Pancreas (tissue), 10 donors: ENCODE measurements around the gene REN. TPM values are rescaled to one million over a fixed set of nuclear protein-coding genes. Genes with fewer than 3 reads are reported as not detected.

ENCODE experiments used
- ATAC-seq, 4 donors: fragments of 200-7000 bp; cut with Tn5 transposase; one replicate each; pipeline versions ENCODE4 v1.8.0 to v1.9.1; 2020; ENCODE audit warnings: mild to moderate bottlenecking in 4 of 4, moderate library complexity in 4 of 4
- DNase-seq, 6 donors: peaks; one replicate each; pipeline ENCODE4 v3.0.0-alpha.2; 2020
- FAIRE-seq: peaks from 2 replicates; lab custom pipeline; 2012; peaks lifted over from hg19 to GRCh38; lab: Jason Lieb, UNC
- H3K27ac ChIP-seq, 4 donors: fragments of 200-600 bp; sonication (generic); 1 replicate in 3 of 4; 2 replicates in 1 of 4; pipeline versions ENCODE4 v1.5.0 to v1.8.0; 2020
- H3K27me3 ChIP-seq, 4 donors: fragments of 200-600 bp; one replicate each; pipeline ENCODE4 v1.8.0; 2021
- H3K36me3 ChIP-seq, 3 donors: fragments of 200-600 bp; sonication (generic) in 1 of 3; one replicate each; pipeline versions ENCODE4 v1.5.0 to v1.8.0; 2020 to 2021
- H3K4me1 ChIP-seq, 3 donors: fragments of 200-600 bp; one replicate each; pipeline ENCODE4 v1.8.0; 2021
- H3K4me3 ChIP-seq, 4 donors: fragments of 200-600 bp; sonication (generic) in 2 of 4; one replicate each; pipeline versions ENCODE4 v1.5.0 to v1.8.0; 2020 to 2021
- H3K9me3 ChIP-seq, 4 donors: fragments of 200-600 bp; one replicate each; pipeline ENCODE4 v1.8.0; 2021
- CTCF ChIP-seq, 4 donors: fragments of 200-600 bp; sonication (generic) in 3 of 4; IDR thresholded peaks; one replicate each; pipeline versions ENCODE4 v1.5.0 to v1.8.0; 2021; ENCODE audit warnings: antibody characterized with exemption in 4 of 4
- WGBS, 2 donors: extraction: QIAGEN DNeasy Blood & Tissue Kit; methylation state at CpG; one replicate each; pipeline ENCODE4 v1.1.7; 2013; 5-methylcytosine and 5-hydroxymethylcytosine counted together
- intact Hi-C, 3 donors: fragments of 100-400 bp; cut with DNase I; formaldehyde crosslinking; loops; one replicate each; pipeline versions ENCODE4 v1.11.1 to v1.14.2; 2022
- polyA plus RNA-seq, 2 donors: library from polyadenylated mRNA; stranded (reverse); fragments of 200-250 nt; gene quantifications; one replicate each; pipeline ENCODE4 v1.2.3, GENCODE V29; 2013
- total RNA-seq, 6 donors: library from RNA; stranded (reverse); fragmentation: NEBNext Ultra II Directional in 4 of 6; extraction: Animal tissue kit (Norgen Biotek cat#: 25700) in 4 of 6; gene quantifications; one replicate each; pipeline versions ENCODE4 v1.2.1 to v1.2.4, GENCODE V29; 2021 to 2023
- donor health status: healthy with polysubstance abuse.
- donor health status: DM: no; HTN: no; CAD: no; lungs with moderate emphysema.
- donor health status: DM: no; HTN: no; CAD: no.
- donor health status: control.
- donor health status: control.
- donor health status: Bipolar disorder and iron deficiency.
- donor health status: DM: yes; HTN: yes; CAD: no.
- donor health status: DM: no; HTN: no; CAD: no.
- donor health status: DM: no; HTN: no; CAD: no.
- donor health status: DM: yes; HTN: yes; CAD: no.

REN gene
- total and polyA plus RNA-seq, 8 donors, result 0.28 TPM; not detected in 7

DNA sequence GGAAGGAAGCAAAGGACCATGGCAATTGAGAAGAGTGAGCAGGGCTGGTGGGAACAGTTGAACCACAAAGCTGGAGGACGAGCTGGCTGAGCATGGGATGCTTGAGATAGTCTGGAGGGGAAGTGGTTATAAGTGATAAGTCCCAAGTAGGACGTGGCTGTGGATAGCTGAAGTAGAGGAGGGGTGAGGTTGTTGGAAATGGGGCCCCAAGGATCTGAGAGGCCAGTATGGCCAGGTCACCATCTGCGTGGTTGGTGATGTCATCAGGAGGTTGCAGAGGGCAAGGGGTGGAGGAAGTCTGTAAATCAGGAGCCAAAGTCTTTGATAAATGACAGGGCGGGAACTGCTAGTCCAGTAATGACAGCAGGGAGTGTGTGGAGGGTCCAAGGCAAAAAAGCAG, 11.0 kb upstream of the REN start:
- ATAC-seq, result no peak

GRCh38 chr1:204176049-204176448, 9.9 kb upstream of the REN start:
- Histone ChIP-seq H3K27ac (no peak overlapping the region), H3K36me3 (no peaks in the 10 kb centered on the region), H3K4me3 (no peak overlapping the region), H3K9me3 (no peaks in the 10 kb centered on the region), H3K27me3 (no peaks in the 10 kb centered on the region), H3K4me1 (peaks cover 0 to 8% (median 0%) of the 10 kb centered on the region in 3 donors)
- ATAC-seq (no peak), FAIRE-seq (no peak), DNase-seq (no peak)
- 78 to 84% methylated on average over 5 of the region's 5 CpGs for WGBS, 2 donors
- no peak for TF ChIP-seq CTCF (IDR thresholded peaks at IDR 0.05)
- intact Hi-C loops, result no loop called here

More for the DNA sequence above, 11.0 kb upstream of the REN start:
- peaks cover 0 to 2% (median 0%) of the 10 kb centered on the region in 3 donors for H3K4me1 ChIP-seq
- DNase-seq (no peak), FAIRE-seq (no peak)
- H3K36me3 ChIP-seq, result no peaks in the 10 kb centered on the region
- WGBS, 2 donors, result 51 to 55% methylated on average over 4 of the region's 4 CpGs
- no peak for TF ChIP-seq CTCF (IDR thresholded peaks at IDR 0.05)
- H3K4me3 ChIP-seq, result no peak overlapping the region
- no peaks in the 10 kb centered on the region for H3K9me3 ChIP-seq
- H3K27ac ChIP-seq, result no peak overlapping the region
- H3K27me3 ChIP-seq, result no peaks in the 10 kb centered on the region
- intact Hi-C loops, result no loop called here

- 51 to 64% methylated on average over 3 of the region's 3 CpGs for WGBS, 2 donors
- Histone ChIP-seq H3K27me3 (no peaks in the 10 kb centered on the region), H3K4me1 (peaks cover 0 to 8% (median 0%) of the 10 kb centered on the region in 3 donors), H3K36me3 (no peaks in the 10 kb centered on the region), H3K4me3 (no peak overlapping the region), H3K9me3 (no peaks in the 10 kb centered on the region), H3K27ac (no peak overlapping the region)
- DNase-seq (no peak), ATAC-seq (no peak), FAIRE-seq (no peak)
- intact Hi-C loops, result no loop called here
- TF ChIP-seq CTCF (IDR thresholded peaks at IDR 0.05), result no peak
These were observed 8.8 kb upstream of the REN start for GRCh38 chr1:204174958-204175357.

DNA sequence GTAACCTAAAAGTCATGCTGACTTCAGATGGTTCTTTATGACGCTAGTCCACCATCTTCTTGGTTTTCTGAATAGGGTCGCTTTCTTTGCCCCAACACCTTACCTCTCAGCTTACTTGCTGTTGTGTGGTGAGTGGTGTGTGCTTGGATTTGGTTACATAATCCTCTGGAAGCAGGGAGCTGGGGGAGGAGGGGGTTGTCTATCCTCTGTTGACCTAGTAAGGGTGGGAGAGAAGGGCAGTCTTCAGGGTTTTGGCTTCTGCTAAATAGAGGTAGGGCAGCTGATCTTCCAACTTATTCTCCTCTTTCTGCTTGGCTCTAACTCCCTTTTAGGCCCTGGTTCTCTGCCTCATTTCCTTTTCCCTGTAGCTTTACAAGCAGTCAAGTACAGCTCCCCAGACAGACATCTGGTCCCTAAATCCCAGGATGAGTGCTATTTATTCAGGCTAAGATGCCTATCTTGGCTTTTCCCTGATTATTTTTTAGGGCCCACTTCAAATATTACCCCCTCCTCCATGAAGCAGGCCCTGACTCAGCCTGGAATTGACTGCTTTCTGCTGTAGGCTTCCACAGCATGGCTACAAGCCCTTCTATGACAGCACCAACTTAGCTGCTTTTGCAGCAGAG, 6.4 kb upstream of the REN start:
- 96 to 97% methylated on average over 2 of the region's 2 CpGs for WGBS, 2 donors
- DNase-seq (no peak), ATAC-seq (no peak), FAIRE-seq (no peak)
- no peak for TF ChIP-seq CTCF (IDR thresholded peaks at IDR 0.05)
- Histone ChIP-seq H3K9me3 (no peaks in the 10 kb centered on the region), H3K4me1 (peaks cover 0 to 8% (median 0%) of the 10 kb centered on the region in 3 donors), H3K27me3 (no peaks in the 10 kb centered on the region), H3K4me3 (no peak overlapping the region), H3K27ac (no peak overlapping the region), H3K36me3 (no peaks in the 10 kb centered on the region)
- intact Hi-C loops, result no loop called here

DNA sequence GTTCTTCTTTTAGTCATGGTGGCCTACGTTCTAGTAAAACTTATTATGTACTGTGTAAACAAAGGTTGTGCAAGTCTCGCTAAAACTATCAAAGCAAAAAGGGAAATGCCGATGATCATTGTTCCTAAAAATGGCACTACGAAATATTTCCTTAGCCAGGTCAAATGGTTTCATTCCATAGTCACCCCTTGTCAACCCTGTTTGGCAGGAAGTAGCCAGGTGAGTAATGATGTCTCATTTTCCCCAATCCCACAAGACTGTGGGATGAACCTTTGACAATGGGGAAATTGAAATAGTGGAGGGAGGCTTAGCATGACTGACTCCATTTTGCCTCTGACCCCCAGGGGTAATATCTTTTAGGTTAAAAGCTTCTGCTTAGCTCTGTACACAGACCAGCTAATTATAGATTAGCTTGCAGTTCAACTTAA, 5.6 kb upstream of the REN start:
- 21 to 24% methylated on average over 4 of the region's 4 CpGs for WGBS, 2 donors
- FAIRE-seq, result no peak
- peak; percentile 36 to 79 (median 70) for ATAC-seq
- no peaks in the 10 kb centered on the region for H3K27me3 ChIP-seq
- H3K36me3 ChIP-seq, result no peaks in the 10 kb centered on the region
- H3K9me3 ChIP-seq, result no peaks in the 10 kb centered on the region
- no peak for TF ChIP-seq CTCF (IDR thresholded peaks at IDR 0.05)
- peak overlapping the region in 1 of 4 donors; percentile 33 for H3K27ac ChIP-seq
- no peak overlapping the region for H3K4me3 ChIP-seq
- no peak for DNase-seq
- intact Hi-C loops, result no loop called here
- H3K4me1 ChIP-seq, result peaks cover 0 to 8% (median 0%) of the 10 kb centered on the region in 3 donors
